HCT116 (cell line): ENCODE data around the gene CPD. TPM values are rescaled to one million over a fixed set of nuclear protein-coding genes. Genes with fewer than 3 reads are reported as not detected.

Experiments used
- ATAC-seq: fragments of 200-7000 bp; cut with Tn5 transposase; 2 replicates; pipeline ENCODE4 v1.9.1; 2020; ENCODE audit warnings: mild to moderate bottlenecking, moderate library complexity
- BruUV-seq: library from RNA; stranded (reverse); fragments of 400-500 nt; replicated peaks from 2 replicates; lab custom pipeline; 2021; lab: Mats Ljungman, UMichigan
- CTCF ChIA-PET: fragments of 300-600 bp; sonication (Branson Sonifier 250); formaldehyde crosslinking; loops from one replicate; lab custom pipeline; 2021; ENCODE audit warnings: antibody characterized with exemption; lab: Charles Lee
- POLR2A ChIA-PET: fragments of 300-600, 350-600 bp; sonication (Branson Sonifier 250); formaldehyde crosslinking; loops from one replicate; lab custom pipeline; 2021; ENCODE audit warnings: antibody characterized with exemption; lab: Charles Lee
- RAD21 ChIA-PET, 2 experiments: fragments of 300-600 bp; sonication (Branson Sonifier 250); formaldehyde crosslinking; loops; one replicate each; lab custom pipeline; 2023; ENCODE audit warnings: low total read pairs in 2 of 2; ENCODE audit not compliant: uncharacterized antibody in 2 of 2, unreplicated experiment in 2 of 2, low non-redundant PET in 1 of 2; lab: Charles Lee
- DNase-seq: peaks from one replicate; pipeline ENCODE4 v3.0.0-alpha.2; 2010; ENCODE audit warnings: low read depth, low spot score
- H2AFZ ChIP-seq: fragments of 200-600 bp; shearing (Covaris generic), sonication (generic); 2 replicates; pipeline ENCODE4 v1.6.1; 2017; ENCODE audit warnings: low read depth, mixed run types, mixed read lengths, antibody characterized with exemption, low read length; ENCODE audit not compliant: poor library complexity, severe bottlenecking
- H3K27ac ChIP-seq: 2 replicates; pipeline ENCODE4 v1.5.1; 2012; ENCODE audit warnings: low read depth, low read length
- H3K27me3 ChIP-seq: fragments of 200-600 bp; sonication (generic); 2 replicates; pipeline ENCODE4 v1.6.1; 2016; ENCODE audit warnings: mixed run types, low read length, mixed read lengths; ENCODE audit not compliant: insufficient read depth
- H3K36me3 ChIP-seq, 2 experiments: fragments of 200-500 bp in 1 of 2; fragments of 200-600 bp in 1 of 2; sonication (Bioruptor generic) in 1 of 2; sonication (generic) in 1 of 2; 2 replicates each; pipeline versions ENCODE4 v1.5.1 to v1.6.1; 2014 to 2016; ENCODE audit warnings: low read length in 2 of 2, inconsistent platforms in 1 of 2, mixed read lengths in 1 of 2, mixed run types in 1 of 2; ENCODE audit not compliant: insufficient read depth in 2 of 2, control insufficient read depth in 1 of 2
- H3K4me1 ChIP-seq, 2 experiments: fragments of 200-600 bp in 1 of 2; sonication (generic) in 1 of 2; 2 replicates each; pipeline versions ENCODE4 v1.5.1 to v1.6.1; 2012 to 2017; ENCODE audit warnings: low read length in 2 of 2, inconsistent platforms in 1 of 2, mild to moderate bottlenecking in 1 of 2, mixed read lengths in 1 of 2, mixed run types in 1 of 2, moderate library complexity in 1 of 2; ENCODE audit not compliant: insufficient read depth in 2 of 2, control insufficient read depth in 1 of 2
- H3K4me2 ChIP-seq: fragments of 200-600 bp; sonication (generic); 2 replicates; pipeline ENCODE4 v1.6.1; 2017; ENCODE audit warnings: mixed run types, low read length, mixed read lengths
- H3K4me3 ChIP-seq, 2 experiments: fragments of 200-600 bp in 1 of 2; sonication (generic) in 1 of 2; replicated peaks in 1 of 2; 2 replicates each; pipeline ENCODE4 v1.5.1; 2011 to 2016; ENCODE audit warnings: low read length in 2 of 2, control low read depth in 1 of 2, low read depth in 1 of 2, mild to moderate bottlenecking in 1 of 2, mixed read lengths in 1 of 2, mixed run types in 1 of 2
- H3K79me2 ChIP-seq: fragments of 200-600 bp; sonication (generic); 2 replicates; pipeline ENCODE4 v1.6.1; 2017; ENCODE audit warnings: mild to moderate bottlenecking, mixed run types, low read length, moderate library complexity, mixed read lengths; ENCODE audit not compliant: insufficient read depth
- H3K9ac ChIP-seq: fragments of 200-600 bp; sonication (generic); 2 replicates; pipeline ENCODE4 v1.6.1; 2016; ENCODE audit warnings: low read length, mixed read lengths
- H3K9me2 ChIP-seq: fragments of 200-600 bp; sonication (generic), shearing (Covaris generic); 2 replicates; pipeline ENCODE4 v1.6.1; 2017; ENCODE audit warnings: mixed run types, mild to moderate bottlenecking, moderate library complexity; ENCODE audit not compliant: insufficient read depth
- H3K9me3 ChIP-seq, 2 experiments: fragments of 200-500 bp in 1 of 2; fragments of 200-600 bp in 1 of 2; sonication (Bioruptor generic) in 1 of 2; sonication (generic) in 1 of 2; 2 replicates each; pipeline ENCODE4 v1.6.1; 2014 to 2017; ENCODE audit warnings: low read length in 2 of 2, mixed read lengths in 2 of 2, inconsistent platforms in 1 of 2, low read depth in 1 of 2, mild to moderate bottlenecking in 1 of 2, mixed run types in 1 of 2, moderate library complexity in 1 of 2; ENCODE audit not compliant: control insufficient read depth in 1 of 2, insufficient read depth in 1 of 2
- H4K20me1 ChIP-seq: fragments of 200-600 bp; sonication (generic), shearing (Covaris generic); 2 replicates; pipeline ENCODE4 v1.6.1; 2017; ENCODE audit warnings: mixed run types, mild to moderate bottlenecking, moderate library complexity; ENCODE audit not compliant: insufficient read depth
- ATF3 ChIP-seq: IDR thresholded peaks from 2 replicates; pipeline ENCODE4 v1.6.1; 2012
- CEBPB ChIP-seq: IDR thresholded peaks from 2 replicates; pipeline ENCODE4 v1.6.1; 2012; ENCODE audit warnings: low read depth
- CTCF ChIP-seq, 3 experiments: fragments of 200-600 bp in 1 of 3; sonication (generic) in 1 of 3; IDR thresholded peaks in 2 of 3; conservative IDR thresholded peaks in 1 of 3; 2 replicates each; pipeline ENCODE4 v1.5.1; 2012 to 2017; ENCODE audit warnings: low read depth in 2 of 3, low read length in 2 of 3, antibody characterized with exemption in 1 of 3, borderline replicate concordance in 1 of 3, control low read depth in 1 of 3, mild to moderate bottlenecking in 1 of 3, mixed read lengths in 1 of 3, mixed run types in 1 of 3, moderate library complexity in 1 of 3; ENCODE audit not compliant: insufficient read depth in 1 of 3
- ELF1 ChIP-seq: IDR thresholded peaks from 2 replicates; pipeline ENCODE4 v1.6.1; 2012; ENCODE audit warnings: low read depth, borderline replicate concordance
- EZH2phosphoT487 ChIP-seq: fragments of 200-600 bp; IDR thresholded peaks from 2 replicates; pipeline ENCODE4 v1.6.1; 2018; ENCODE audit warnings: antibody characterized with exemption, borderline replicate concordance
- FOSL1 ChIP-seq: IDR thresholded peaks from 2 replicates; pipeline ENCODE4 v1.6.1; 2012; ENCODE audit warnings: low read depth
- JUND ChIP-seq: IDR thresholded peaks from 2 replicates; pipeline ENCODE4 v1.6.1; 2012
- RAD21 ChIP-seq: IDR thresholded peaks from 2 replicates; pipeline ENCODE4 v1.6.1; 2012; ENCODE audit warnings: low read depth, mild to moderate bottlenecking
- REST ChIP-seq: IDR thresholded peaks from 2 replicates; pipeline ENCODE4 v1.6.1; 2012; ENCODE audit warnings: low read depth
- SIN3A ChIP-seq: IDR thresholded peaks from 2 replicates; pipeline ENCODE4 v1.6.1; 2012; ENCODE audit warnings: low read depth
- SP1 ChIP-seq: IDR thresholded peaks from 2 replicates; pipeline ENCODE4 v1.6.1; 2012; ENCODE audit warnings: low read depth
- SRF ChIP-seq: IDR thresholded peaks from 2 replicates; pipeline ENCODE4 v1.6.1; 2012; ENCODE audit warnings: low read depth
- TCF7L2 ChIP-seq: IDR thresholded peaks from 2 replicates; pipeline ENCODE4 v1.7.0; 2011; ENCODE audit warnings: borderline replicate concordance, inconsistent platforms; ENCODE audit not compliant: insufficient read depth, insufficient read length; ENCODE audit errors: extremely low read depth
- YY1 ChIP-seq: IDR thresholded peaks from 2 replicates; pipeline ENCODE4 v1.6.1; 2011; ENCODE audit warnings: low read length, low read depth, moderate library complexity, mild to moderate bottlenecking; ENCODE audit not compliant: insufficient replicate concordance; ENCODE audit errors: extremely low read depth
- ZFX ChIP-seq: fragments of 450-650 bp; IDR thresholded peaks from 2 replicates; pipeline ENCODE4 v1.6.1; 2017
- ZNF274 ChIP-seq: fragments of 200-500 bp; sonication (Bioruptor generic); IDR thresholded peaks from 2 replicates; pipeline ENCODE4 v1.6.1; 2014; ENCODE audit warnings: mild to moderate bottlenecking, low read depth, low read length, inconsistent platforms
- intact Hi-C: fragments of 100-400 bp; cut with micrococcal nuclease; formaldehyde crosslinking; loops from 2 replicates; pipeline ENCODE4 v1.10.0; 2022
- total RNA-seq: library from RNA; stranded (reverse); gene quantifications from one replicate; pipeline ENCODE4 v1.2.1, GENCODE V29; 2021; ENCODE audit not compliant: unreplicated experiment

The CPD gene
- total RNA-seq, 1 experiment from 2014 or later = 47.2 TPM

GRCh38 chr17:30382345-30382744, 3.6 kb downstream of the CPD start (continued):
- TF ChIP-seq YY1 (no peak), SRF (no peak), REST (no peak), FOSL1 (no peak), ATF3 (no peak), JUND (no peak), ELF1 (no peak), CEBPB (no peak)

- Histone ChIP-seq H3K9me2 (no peaks in the 10 kb centered on the region), H3K9ac (no peak overlapping the region), H3K36me3 (peaks cover 5 to 18% of the 10 kb centered on the region in 2 experiments; a peak in 2 of 4 replicates), H3K4me1 (no peaks in the 10 kb centered on the region), H3K27ac (no peak overlapping the region), H3K4me3 (no peak overlapping the region), H3K79me2 (peaks cover 14% of the 10 kb centered on the region), H3K9me3 (no peaks in the 10 kb centered on the region), H3K4me2 (no peak overlapping the region), H4K20me1 (no peaks in the 10 kb centered on the region), H2AFZ (no peak overlapping the region), H3K27me3 (no peaks in the 10 kb centered on the region)
- no TSS peak for BruUV-seq
- CTCF ChIA-PET = no interaction called here
- POLR2A ChIA-PET = no interaction called here
- RAD21 ChIA-PET = no interaction called here
- TF ChIP-seq SRF (no peak), EZH2phosphoT487 (no peak), ZNF274 (no peak), ELF1 (no peak), YY1 (no peak), SP1 (no peak), CTCF (IDR thresholded peaks at IDR 0.05 in 2 of 3, conservative IDR thresholded peaks at IDR 0.05 in 1 of 3; ENCODE audit: borderline replicate concordance in 1 of 3, insufficient read depth in 1 of 3, low read depth in 2 of 3, low read length in 2 of 3) (no peak), SIN3A (no peak), RAD21 (no peak), JUND (no peak), ATF3 (no peak), TCF7L2 (no peak), ZFX (no peak)
- DNase-seq (no peak), ATAC-seq (no peak)
- intact Hi-C loops = no loop called here
Observed at GRCh38 chr17:30388321-30389179, 9.8 kb downstream of the CPD start.
